ENCODE results near the gene TRAF7.

TRAF7 gene

DNA sequence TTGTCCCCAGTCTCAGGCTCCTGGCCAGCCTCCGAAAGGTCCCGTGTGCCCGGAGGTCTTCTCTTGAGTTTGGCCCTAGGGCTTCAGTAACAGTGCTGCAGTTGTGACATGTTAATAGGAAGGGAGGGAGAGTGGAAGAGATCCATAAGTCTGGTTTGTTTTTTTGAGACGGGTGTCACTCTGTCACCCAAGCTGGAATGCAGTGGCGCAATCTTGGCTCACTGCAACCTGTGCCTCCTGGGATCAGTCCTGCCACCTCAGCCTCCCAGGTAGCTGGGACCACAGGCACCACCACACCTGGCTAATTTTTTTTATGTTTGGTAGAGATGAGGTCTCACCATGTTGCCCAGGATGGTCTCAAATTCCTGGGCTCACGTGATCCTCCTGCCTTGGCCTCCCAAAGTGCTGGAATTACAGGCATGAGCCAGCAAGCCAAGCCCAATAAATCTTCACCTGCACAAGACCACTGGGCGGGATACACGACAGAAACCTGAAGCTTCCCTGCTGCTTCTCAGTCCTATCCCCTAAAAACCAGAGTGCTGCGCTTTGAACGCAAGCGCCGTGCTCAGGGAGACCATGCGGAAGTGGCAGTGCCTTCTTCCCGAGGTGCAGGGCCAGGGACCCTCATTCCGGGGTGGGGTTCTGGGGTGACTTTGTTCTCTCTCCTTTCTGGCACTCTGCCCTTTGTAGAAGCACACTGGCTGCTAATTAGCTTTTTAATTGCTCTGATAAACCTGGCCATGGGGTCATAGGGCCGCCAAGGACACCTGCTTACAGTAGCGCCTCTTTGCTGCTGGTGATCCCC is 10.9 kb downstream of the TRAF7 start:
- FAIRE-seq = no peak

DNA sequence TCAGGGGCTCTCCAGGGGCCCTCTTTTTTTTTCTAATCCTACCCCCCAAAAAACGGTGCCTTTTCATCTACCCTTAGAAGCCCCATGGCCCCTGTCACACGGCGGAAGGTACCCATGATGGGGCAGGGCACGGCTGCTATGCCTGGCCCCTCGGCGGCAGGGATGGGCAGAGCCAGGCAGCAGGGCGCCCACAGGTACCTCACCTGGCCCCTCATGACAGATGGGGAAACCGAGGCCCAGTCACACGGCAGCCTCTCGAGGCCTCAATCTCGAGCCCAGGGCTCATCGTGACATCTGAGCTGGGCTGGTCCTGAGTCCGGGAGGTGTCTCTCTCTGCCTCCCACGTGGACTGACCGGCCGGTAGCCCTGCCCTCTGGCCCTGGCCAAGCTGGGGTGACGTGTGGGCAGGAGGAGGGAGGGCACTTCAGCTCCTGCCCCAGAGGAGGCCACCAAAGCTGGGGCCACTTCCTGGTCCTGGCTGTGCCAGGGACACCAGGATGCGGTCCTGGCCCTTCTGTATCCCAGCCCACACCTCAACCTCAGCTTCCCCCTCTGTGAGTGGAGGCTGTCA is 11.6 kb downstream of the TRAF7 start:
- FAIRE-seq = no peak

DNA sequence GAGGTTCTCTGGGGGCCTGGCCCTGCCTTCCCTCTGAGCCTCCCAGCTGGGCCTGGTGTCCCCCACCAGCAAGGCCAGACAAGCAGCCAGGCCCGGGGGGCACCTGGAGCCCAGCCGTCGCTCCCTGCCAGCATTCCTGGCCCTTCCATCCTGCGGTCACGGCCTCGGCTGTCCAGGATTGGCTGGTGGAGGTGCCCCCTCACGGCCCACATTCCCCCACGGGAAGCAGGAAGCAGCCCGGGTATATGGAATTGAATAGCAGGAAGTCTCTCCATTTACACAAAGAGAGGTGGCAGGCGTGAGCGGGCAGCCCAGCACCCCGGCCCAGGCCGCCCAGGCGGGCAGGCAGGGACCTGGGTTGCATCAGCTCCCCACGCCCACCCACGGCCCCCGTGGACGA is 14.5 kb downstream of the TRAF7 start:
- FAIRE-seq = no peak

DNA sequence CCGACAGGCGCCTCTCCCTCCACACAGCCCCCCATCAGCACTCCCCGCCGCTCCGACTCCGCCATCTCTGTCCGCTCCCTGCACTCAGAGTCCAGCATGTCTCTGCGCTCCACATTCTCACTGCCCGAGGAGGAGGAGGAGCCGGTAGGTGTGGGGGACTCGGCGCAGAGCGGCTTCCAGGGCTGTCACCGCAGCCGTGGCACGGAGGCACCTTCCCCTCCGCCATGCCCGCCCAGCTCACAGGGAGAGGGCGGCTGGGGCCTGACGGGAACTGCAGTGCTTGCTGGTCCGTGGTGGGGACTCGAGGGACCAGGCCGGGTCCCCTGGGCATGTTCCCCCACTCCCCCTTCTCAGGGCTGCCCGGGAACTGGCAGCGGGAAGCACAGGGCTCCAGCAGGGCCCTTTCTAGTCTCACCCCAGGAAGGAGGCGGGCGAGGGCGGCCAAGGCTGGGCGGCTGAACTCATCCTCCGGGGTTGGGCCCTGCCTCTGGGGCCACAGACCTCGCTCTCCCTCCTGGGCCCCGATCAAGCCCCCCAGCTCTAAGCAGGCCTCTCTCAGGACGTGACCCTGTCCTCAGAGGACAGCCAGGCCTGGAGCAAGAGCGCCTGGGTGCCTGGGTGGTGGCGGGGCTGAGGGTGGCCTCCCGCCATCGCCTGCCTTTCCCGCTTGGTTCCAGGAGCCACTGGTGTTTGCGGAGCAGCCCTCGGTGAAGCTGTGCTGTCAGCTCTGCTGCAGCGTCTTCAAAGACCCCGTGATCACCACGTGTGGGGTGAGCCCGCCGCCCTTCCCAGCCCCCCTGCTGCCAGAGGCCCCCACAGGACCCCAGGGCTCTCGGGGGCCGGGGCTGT is 15.2 kb downstream of the TRAF7 start:
- FAIRE-seq = no peak

DNA sequence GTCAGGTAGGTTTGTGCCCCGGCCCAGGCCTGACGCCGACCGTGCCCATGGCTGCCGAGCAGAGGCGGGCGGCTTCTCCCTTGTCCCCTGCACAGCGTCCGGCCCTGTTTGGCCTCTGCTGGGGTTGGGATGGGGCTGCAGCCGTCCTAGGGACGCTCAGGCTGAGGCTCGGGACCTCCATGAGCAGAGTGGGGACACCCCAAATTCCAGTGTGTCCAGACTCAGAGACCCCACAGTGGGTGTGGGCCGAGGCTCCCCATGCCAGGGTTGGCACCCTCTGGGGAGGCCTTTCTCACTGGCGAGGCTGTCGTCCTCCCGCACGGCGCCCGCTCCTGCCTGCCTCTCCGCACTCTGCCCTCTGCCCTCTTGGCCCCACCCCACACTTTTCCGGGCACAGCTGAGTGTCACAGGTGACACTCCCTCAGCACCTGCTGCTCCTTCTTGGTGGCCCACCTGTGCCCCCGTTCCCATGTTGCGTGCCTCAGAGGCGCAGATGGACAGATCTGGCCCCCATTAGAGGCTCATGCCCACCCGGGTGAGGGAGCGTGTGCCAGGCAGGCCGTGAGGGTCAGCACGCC is 16.1 kb downstream of the TRAF7 start:
- no peak for FAIRE-seq

DNA sequence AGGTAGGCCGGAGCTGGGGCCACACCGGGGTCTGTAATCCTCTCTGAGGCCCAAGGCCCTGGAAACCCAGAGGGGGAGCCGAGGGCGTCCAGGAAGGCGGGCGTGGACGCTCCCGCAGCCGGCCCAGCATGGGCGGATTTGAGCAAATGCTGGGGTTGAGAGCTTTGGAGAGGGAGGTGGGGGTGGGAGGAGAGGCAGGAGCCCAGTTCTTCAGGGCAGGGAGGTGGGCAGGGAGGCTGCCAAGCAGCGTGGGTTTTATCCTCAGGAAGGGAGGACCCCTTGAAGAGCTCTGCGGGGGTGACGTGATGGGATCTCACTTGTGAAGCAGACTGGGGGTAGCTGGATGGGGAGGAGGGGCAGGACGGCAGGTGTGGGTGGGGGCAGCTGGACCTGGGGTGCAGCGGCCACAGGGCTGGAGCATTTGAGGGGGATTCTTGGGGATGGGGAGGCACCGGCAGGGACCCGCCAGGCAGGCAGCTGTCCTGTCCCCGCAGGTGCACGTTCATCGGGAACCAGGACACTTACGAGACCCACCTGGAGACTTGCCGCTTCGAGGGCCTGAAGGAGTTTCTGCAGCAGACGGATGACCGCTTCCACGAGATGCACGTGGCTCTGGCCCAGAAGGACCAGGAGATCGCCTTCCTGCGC is 17.2 kb downstream of the TRAF7 start:
- no peak for FAIRE-seq

DNA sequence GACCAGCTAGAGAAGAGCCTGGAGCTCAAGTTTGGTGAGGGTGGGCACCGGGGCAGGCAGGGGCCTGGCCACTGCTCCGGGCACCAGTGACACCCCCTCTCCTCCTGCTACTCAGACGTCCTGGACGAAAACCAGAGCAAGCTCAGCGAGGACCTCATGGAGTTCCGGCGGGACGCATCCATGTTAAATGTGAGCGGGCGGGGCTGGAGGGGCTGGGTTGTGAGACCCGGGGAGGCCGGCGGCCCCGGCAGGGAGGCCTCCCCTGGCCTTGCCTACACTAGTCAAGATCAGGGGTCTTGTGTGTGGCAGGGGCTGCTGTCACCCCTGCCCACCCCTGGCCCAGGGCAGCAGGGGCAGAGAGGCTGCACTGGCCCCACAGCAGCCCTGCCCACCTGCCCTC is 17.8 kb downstream of the TRAF7 start:
- FAIRE-seq = no peak

DNA sequence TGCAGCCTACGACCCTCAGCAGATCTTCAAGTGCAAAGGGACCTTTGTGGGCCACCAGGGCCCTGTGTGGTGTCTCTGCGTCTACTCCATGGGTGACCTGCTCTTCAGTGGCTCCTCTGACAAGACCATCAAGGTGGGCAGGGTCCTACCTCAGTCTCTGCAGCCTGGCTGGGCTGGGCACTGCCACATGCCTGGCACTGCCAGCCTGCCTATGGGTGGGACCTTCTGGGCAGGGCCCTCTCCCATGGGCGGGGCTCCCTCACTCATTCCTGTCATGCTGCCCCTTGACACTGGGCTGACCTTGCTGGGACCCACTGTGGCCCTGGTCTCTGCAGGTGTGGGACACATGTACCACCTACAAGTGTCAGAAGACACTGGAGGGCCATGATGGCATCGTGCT is 18.3 kb downstream of the TRAF7 start:
- no peak for FAIRE-seq

DNA sequence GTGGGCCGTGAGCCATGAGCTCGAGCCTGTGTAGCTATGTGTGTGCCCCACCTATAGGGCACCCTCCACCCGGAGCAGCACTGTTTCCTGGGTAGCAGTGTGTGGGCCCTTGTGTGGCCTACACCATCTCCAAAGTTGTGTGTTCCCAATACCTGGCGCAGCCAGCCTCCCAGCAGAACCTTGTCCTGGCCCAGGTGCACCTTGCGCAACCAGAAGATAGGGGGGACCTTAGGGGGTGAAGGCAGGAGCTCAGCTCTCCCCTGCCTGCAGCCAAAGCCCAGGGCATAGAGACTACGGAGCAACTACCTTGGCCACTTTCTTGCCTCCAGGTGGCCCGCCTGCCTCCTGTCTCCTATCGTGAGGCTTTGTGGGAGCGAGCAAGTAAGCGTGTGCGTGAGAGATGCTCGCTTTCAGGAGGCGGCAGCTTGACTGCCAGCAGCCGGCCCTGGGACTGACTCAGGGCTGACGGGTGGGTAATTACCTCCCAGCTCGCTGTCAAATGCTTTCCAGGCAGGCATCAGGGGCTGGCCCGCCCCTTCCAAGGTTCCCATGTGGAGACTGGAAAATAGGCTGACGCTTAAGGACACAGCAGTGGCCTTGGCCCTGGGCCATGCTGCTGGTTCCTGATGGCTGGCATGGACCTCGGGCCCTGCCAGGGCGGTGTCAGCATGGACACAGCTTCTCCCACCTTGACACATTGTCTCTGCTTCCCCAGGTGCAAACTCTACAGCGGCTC is 19.0 kb downstream of the TRAF7 start:
- no peak for FAIRE-seq

DNA sequence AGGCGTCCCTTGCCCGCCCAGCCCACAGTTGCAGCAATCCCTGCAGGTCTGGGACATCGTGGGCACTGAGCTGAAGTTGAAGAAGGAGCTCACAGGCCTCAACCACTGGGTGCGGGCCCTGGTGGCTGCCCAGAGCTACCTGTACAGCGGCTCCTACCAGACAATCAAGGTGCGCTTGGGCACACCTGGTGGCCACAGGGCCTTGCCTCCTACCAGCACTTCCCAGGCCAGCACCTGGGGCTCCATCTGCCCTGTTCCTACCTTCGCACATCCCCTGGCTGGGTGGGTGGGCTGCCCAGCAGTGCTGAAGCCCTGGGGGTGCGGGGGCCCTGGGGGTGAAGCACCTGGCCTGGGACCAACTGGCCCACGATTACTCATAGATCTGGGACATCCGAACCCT is 19.9 kb downstream of the TRAF7 start:
- FAIRE-seq = no peak

DNA sequence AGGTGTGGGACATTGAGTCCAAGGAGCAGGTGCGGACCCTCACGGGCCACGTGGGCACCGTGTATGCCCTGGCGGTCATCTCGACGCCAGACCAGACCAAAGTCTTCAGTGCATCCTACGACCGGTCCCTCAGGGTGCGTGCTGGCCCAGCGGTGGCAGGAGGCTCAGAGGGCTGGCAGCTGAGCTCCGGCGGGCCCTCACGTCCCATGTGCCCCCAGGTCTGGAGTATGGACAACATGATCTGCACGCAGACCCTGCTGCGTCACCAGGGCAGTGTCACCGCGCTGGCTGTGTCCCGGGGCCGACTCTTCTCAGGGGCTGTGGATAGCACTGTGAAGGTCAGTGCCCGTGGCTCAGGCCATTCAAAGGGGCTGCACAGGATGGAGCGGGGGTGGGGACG is 20.5 kb downstream of the TRAF7 start:
- no peak for FAIRE-seq

DNA sequence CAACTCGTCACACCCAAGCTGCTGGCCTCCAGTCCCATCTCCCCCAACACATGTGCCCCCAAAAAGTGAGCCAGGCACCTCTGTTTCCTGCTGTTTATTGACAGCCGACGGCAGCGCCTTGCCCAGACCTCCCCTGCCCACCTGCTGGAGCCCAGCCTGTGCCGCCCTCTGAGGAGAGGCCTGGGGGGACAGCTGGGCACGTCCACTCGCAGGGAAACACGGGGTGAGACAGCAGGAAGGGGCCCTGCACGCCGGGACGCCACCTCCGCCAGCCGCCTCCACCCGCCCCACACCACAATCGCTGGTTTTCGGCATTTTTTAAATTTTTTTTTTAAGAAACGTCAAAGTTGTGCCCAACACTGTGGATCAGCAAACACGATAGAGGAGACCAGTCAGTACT is 21.5 kb downstream of the TRAF7 start:
- FAIRE-seq = no peak

DNA sequence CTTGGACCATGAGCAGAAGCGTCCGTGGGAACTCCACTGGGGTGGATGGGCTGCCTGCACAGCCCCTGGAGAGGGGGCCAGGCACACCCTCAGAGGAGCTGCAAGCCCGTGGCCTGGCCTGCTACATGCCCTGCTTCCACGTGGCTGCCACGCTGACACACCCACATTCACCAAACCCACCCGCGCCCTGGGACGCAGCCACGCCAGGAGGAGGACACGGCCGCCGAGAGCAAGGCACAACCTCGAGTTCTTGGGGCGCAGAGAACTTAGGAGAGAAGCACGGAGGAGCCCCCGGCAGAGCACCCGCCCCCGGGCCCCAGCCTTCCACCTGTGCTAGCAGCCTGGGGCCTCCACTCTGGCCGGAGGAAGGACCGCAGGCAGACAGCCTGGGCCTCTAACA is 22.0 kb downstream of the TRAF7 start:
- no peak for FAIRE-seq

DNA sequence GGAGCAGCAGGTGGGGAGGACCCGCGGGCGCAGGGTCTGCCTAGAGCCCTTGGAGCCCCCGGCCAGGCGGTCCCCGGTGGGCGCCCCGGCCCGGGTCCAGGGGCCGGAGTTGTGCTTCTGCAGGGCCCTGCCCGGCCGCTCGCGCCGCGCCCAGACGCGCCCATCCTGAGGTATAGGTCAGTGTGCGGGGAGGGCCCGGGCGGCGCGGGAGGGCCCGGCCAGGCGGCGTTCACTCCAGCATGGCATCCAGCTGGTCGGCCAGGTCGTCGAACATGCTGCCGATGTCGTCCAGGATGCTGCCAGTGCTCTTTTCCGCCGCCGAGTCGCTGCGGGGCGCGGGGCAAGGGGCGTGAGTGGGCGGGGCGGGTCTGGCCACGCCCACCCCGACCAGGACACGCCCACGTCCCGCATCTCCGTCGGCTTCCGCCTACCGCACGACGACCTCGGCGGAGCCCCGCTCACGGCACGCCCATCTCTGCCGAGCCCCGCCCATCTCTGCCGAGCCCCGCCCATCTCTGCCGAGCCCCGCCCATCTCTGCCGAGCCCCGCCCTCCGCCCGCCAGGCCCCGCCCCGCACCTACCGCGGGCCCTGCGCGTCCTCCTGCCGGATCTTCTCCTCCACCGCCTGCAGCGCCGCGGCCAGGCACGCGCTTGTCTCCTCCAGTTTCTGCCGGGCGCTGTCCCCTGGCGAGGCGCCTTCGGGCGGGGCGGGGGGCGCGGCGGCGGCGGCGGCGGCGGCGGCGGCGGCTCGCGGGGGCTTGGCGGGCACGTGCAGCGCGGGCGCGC is 22.9 kb downstream of the TRAF7 start:
- no peak for FAIRE-seq

DNA sequence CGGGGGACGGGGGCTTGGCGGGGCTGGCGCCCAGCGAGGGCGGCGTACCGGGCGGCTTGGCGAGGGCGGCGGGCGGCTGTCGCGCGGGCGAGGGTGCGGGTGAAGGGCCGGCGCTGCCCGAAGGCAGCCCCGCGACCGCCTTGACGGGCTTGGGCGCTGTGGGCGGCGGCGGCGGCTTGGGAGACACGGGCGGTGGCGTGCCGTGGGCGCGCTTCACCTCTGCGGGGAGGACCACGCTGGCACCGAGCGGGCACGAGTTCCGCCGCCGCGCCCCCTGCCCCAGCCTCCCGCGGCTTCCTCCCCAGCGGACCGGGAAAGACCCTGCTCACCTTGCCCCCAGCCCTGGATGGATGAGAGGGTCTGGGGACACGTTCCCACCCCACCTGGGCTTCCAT is 23.5 kb downstream of the TRAF7 start:
- no peak for FAIRE-seq

DNA sequence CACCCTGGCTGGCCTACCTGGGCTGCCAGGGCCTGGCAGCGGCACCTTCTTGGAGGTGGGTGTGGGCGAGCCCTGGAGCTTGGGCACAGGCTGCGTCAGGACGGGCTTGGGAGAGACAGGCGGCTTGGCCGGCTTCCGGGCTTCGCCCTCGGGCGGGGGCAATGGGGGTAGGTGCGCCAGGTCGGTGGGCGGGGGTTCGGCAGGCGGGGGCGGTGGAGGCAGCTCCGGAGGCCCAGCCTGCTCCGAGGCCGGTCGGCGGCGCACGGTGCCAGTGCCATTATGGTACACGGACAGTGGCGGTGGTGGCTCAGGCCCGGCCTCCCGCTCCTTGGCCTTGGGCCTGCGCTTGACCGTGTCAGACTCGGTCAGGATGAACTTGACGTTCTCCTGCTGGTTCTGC is 24.0 kb downstream of the TRAF7 start:
- no peak for FAIRE-seq

DNA sequence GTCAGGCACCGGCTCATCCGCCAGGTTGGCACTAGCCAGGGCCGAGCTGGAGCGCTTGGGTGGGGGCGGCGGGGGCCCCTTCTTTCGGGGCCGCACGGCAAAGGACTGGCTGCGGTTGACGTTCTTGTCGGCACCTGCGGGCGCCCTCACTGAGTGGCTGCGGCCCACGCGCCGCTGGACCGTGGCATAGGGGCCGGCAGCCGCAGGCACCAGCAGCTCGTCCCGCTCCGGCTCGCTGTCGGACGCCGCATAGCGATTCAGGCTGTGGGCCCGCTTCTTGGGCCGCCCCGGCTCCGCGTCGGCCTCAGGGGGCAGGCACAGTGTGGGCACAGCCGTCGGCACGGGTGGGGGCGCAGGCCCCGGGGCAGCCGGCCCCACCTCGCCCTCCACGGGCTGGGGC is 24.9 kb downstream of the TRAF7 start:
- no peak for FAIRE-seq

DNA sequence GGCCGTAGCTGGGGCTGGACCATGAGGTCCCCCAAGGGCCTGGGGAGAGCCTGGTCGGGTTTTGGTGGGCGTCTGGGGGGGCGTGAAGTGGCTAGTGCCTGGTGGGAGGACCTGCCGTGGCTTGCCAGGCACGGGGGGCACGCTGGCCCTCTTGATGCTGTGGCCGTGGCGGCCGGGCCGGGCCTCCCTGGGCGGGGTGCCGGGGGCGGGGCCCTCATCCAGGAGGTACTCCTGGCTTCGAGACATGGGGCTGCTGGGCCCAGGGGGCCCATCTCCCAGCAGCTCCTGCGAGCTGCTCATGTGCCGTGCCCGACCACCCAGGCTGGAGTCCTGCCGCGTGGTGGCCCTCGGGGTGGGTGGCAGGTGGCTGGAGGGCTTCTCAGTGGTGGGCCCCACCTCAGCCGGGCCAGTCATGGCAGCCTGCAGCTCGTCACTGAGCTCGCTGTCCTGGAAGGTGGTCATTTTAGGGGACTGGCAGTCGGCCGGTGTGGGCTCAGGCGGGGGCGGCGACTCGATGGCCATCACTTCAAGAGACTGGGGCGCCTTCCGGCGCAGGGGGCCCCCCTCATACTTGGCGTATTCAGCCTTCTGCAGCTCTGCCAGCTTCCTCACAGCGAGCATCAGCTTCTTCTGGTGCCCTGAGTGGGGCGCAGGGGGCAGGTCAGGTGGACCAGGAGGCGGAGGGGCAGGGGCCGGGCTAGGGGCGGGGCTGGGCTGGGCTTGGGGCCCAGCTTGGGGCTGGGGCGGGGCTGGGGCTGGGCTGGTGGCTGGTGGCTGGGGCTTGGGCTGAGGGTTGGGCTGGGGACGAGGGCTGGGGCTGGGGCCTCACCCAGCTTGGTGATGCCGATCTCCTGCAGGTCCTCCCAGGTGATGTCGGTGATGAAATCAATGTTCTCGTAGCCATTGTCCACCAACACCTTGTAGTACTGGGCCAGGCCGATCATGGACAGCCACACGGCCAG is 25.7 kb downstream of the TRAF7 start:
- no peak for FAIRE-seq

DNA sequence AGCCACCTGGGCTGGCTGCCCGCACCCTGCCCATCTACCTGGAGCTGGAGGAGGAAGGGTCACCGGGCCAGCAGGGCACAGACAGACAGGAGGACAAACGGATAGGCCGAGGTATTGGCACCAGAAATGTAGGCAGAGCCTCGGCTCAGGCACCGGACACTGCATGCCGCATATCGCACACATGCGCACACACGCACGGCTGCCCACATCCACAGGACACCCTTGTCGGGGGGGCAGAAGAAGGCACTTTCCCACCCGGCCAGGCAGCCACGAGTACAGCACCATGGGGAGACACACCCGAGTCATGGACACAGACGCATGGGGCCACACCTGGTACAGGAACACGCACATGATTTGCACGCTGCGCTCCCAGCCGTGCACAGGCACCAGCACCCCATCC is 26.4 kb downstream of the TRAF7 start:
- no peak for FAIRE-seq

DNA sequence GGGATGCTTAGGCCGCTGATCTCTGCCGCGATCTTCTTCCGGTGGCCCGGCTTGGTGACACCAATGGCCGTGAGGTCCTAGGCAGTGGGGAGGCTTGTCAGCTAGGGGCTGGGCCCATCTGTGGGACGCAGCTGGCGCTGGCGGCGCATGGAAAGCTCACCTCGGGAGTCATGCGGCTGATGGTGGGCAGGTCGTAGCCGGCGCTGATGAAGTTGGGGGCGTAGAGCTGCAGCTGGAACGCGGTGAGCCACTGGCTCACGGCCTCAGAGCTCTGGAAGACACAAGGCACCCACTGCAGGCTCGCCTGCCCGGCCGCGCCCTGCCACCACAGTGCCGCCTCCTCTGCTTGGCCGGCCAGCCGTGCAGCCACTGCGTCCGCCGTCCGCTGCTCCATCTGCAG is 28.1 kb downstream of the TRAF7 start:
- no peak for FAIRE-seq
